Activated naive CD4-positive, alpha-beta T cell treated with anti-CD3 and anti-CD28 coated beads for 36 hours (primary cell): ENCODE measurements around the gene OR5V1. TPM values are rescaled to one million over a fixed set of nuclear protein-coding genes. Genes with fewer than 3 reads are reported as not detected.
"Not testable (repeated sequence)": the region's sequence is repeated elsewhere in the genome, so short reads cannot be mapped to it uniquely, and the experiment has no call there.

Experiments used
- CTCF ChIA-PET: fragments of 350-600 bp; sonication (Branson Sonifier 250); formaldehyde crosslinking; loops from one replicate; lab custom pipeline; 2021; ENCODE audit warnings: antibody characterized with exemption; lab: Charles Lee
- DNase-seq: peaks from one replicate; pipeline ENCODE4 v3.0.0-alpha.2; 2020
- H3K27ac Mint-ChIP-seq: one replicate; pipeline ENCODE4 v1.8.0; 2021; ENCODE audit warnings: mild to moderate bottlenecking, mixed read lengths
- H3K27me3 Mint-ChIP-seq: one replicate; pipeline ENCODE4 v1.8.0; 2021; ENCODE audit warnings: low read depth, mixed read lengths
- H3K36me3 Mint-ChIP-seq: one replicate; pipeline ENCODE4 v1.8.0; 2021; ENCODE audit warnings: low read depth, mixed read lengths
- H3K4me1 Mint-ChIP-seq: one replicate; pipeline ENCODE4 v1.8.0; 2021; ENCODE audit warnings: low read depth, mixed read lengths
- H3K4me3 Mint-ChIP-seq: one replicate; pipeline ENCODE4 v1.8.0; 2021; ENCODE audit warnings: mild to moderate bottlenecking, moderate library complexity, mixed read lengths
- H3K9me3 Mint-ChIP-seq: one replicate; pipeline ENCODE4 v1.8.0; 2021; ENCODE audit warnings: mixed read lengths
- intact Hi-C: fragments of 100-400 bp; cut with micrococcal nuclease; formaldehyde crosslinking; loops from one replicate; pipeline ENCODE4 v1.15.1; 2023
- total RNA-seq, 2 experiments: library from RNA; stranded (reverse); gene quantifications; one replicate each; pipeline ENCODE4 v1.2.3, GENCODE V29; 2021

Gene OR5V1
- total RNA-seq = not detected

DNA sequence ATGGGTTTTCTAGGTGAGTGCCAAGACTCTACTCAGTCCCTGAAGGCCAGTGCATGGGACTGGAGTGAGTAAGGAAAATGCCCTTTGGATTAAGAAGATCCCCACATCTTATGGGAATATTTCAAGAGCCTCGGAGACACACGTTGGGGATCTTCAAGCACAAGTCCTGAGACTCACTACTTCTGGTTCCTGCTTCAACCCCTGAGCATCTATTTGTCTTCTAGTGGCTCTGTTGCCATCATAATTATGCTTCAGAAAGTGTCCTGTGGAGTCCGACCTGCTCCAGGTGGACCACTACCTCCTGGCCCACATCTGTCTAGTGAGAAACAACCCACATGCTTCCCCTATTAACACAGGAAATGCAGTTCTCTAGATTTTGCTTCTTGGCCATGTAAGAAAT lies at the start of gene OR5V1:
Gene OR5V1 (minus strand): TSS at position 101 of the 400 bp plus-strand sequence. CDS start 12,670 bp downstream, outside the sequence.
- no peak within 1 kb of the TSS for H3K4me3 Mint-ChIP-seq
- H3K27ac Mint-ChIP-seq = no peak within 1 kb of the TSS
- H3K27me3 Mint-ChIP-seq = peaks cover 29% of the 10 kb centered on the region
- no peak for DNase-seq
- intact Hi-C loops = no loop called here
- H3K36me3 Mint-ChIP-seq = no peaks in the 10 kb centered on the region
- H3K4me1 Mint-ChIP-seq = no peaks in the 10 kb centered on the region
- no peaks in the 10 kb centered on the region for H3K9me3 Mint-ChIP-seq
- CTCF ChIA-PET = no interaction called here

DNA sequence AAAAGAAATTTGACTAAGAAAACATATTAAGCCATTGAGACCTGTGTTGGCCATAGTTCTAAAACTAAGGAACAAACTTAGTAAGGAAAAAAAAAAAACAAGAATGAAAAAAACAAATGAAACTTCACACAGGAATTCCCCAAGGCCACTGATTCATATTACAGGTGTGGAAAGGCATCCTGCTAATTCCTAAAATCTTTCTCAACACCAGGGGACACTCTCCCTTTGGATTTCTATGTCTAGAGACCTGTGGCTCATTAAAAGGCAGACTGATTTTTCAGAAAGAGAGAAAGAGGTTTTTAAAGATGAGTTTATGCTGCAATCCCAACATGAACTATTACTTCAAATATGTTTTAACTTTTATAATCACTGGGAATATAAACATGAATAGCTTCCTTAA lies 45.9 kb upstream of the OR5V1 start, which contains the start of gene OR12D1:
Gene OR12D1 (plus strand): TSS at position 341 of the 400 bp plus-strand sequence.
- no peak for DNase-seq
- Mint-ChIP-seq H3K9me3 (peaks cover 13% of the 10 kb centered on the region), H3K36me3 (no peaks in the 10 kb centered on the region), H3K4me1 (no peaks in the 10 kb centered on the region), H3K27me3 (peaks cover 49% of the 10 kb centered on the region), H3K27ac (no peak within 1 kb of the TSS), H3K4me3 (no peak within 1 kb of the TSS)
- intact Hi-C loops = no loop called here
- CTCF ChIA-PET = no interaction called here

GRCh38 chr6:29403801-29404200 lies 35.1 kb upstream of the OR5V1 start:
- Mint-ChIP-seq H3K27ac (no peak overlapping the region), H3K27me3 (peaks cover 47% of the 10 kb centered on the region), H3K36me3 (no peaks in the 10 kb centered on the region), H3K4me3 (no peak overlapping the region), H3K9me3 (peaks cover 5% of the 10 kb centered on the region), H3K4me1 (no peaks in the 10 kb centered on the region)
- intact Hi-C loops = no loop called here
- no peak for DNase-seq
- CTCF ChIA-PET = no interaction called here

- Mint-ChIP-seq H3K27ac (no peak overlapping the region), H3K4me3 (no peak overlapping the region), H3K27me3 (peaks cover 32% of the 10 kb centered on the region), H3K9me3 (no peaks in the 10 kb centered on the region), H3K36me3 (no peaks in the 10 kb centered on the region), H3K4me1 (no peaks in the 10 kb centered on the region)
- intact Hi-C loops = no loop called here
- no peak for DNase-seq
- CTCF ChIA-PET = interaction anchor here (0.6 kb wide), 1 partner anchor 266 kb away, joined by 3 read pairs; no protein-coding TSS in a partner anchor
Measured at GRCh38 chr6:29399525-29399924, 30.9 kb upstream of the OR5V1 start.

DNA sequence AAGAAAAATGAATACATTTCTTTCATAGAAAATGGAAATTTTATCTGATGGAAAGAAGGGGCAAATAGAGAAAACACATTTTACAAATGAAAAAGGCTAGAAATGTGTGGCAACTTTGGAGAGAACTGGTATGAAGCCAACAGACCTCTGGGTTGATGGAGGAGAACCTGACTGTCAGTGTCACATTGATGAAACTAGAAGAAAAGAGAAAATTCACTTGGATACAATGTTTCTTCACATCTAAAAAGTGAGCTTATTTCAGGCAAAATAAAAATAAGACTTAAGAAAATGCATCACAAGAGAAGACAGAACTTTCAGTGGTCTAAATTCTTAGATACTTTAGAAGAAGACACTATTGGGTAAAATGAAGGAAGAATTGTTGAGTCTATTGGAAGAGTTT lies 26.7 kb upstream of the OR5V1 start, which contains the start of gene OR12D2:
Gene OR12D2 (plus strand): TSS at position 301 of the 400 bp plus-strand sequence. CDS start 1,069 bp downstream, outside the sequence.
- no peak for DNase-seq
- H3K9me3 Mint-ChIP-seq = no peaks in the 10 kb centered on the region
- intact Hi-C loops = no loop called here
- no peaks in the 10 kb centered on the region for H3K4me1 Mint-ChIP-seq
- H3K27ac Mint-ChIP-seq = no peak within 1 kb of the TSS
- no peaks in the 10 kb centered on the region for H3K36me3 Mint-ChIP-seq
- peaks cover 30% of the 10 kb centered on the region for H3K27me3 Mint-ChIP-seq
- H3K4me3 Mint-ChIP-seq = no peak within 1 kb of the TSS
- CTCF ChIA-PET = interaction anchor here (1.4 kb wide), 1 partner anchor 258 kb away, joined by 3 read pairs; no protein-coding TSS in a partner anchor

DNA sequence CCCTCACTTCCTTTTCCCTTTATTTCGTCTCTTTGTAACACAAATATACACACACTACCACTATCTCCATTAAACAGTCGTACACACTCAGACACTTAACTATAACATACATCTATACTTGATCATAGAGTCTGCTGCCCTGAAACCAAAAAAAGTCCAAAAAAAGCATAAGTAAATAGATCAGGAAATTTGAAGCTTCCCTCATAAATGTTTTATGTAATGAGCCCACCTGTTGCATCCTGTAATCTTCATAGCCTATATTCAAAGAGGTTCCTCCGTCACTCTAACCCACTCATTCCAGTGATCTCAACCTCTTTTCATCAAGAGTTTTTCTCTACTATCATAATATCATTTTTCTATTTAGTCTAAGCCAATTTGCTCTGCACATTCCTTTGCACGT lies 19.9 kb upstream of the OR5V1 start:
- no peak for DNase-seq
- Mint-ChIP-seq H3K27me3 (peaks cover 22% of the 10 kb centered on the region), H3K27ac (no peak overlapping the region), H3K4me1 (no peaks in the 10 kb centered on the region), H3K4me3 (no peak overlapping the region), H3K9me3 (no peaks in the 10 kb centered on the region), H3K36me3 (no peaks in the 10 kb centered on the region)
- CTCF ChIA-PET = no interaction called here
- intact Hi-C loops = no loop called here

GRCh38 chr6:29376003-29376402 lies 7.3 kb upstream of the OR5V1 start:
- Mint-ChIP-seq H3K4me1 (no peaks in the 10 kb centered on the region), H3K36me3 (no peaks in the 10 kb centered on the region), H3K4me3 (no peak overlapping the region), H3K27me3 (peaks cover 17% of the 10 kb centered on the region), H3K9me3 (no peaks in the 10 kb centered on the region), H3K27ac (no peak overlapping the region)
- DNase-seq = no peak
- CTCF ChIA-PET = interaction anchor here (1.6 kb wide), 1 partner anchor 275 kb away, joined by 3 read pairs; no protein-coding TSS in a partner anchor
- intact Hi-C loops = loop anchor here (2.0 kb wide), 1 partner anchor 213 kb away; no protein-coding TSS in a partner anchor

- no peak for DNase-seq
- Mint-ChIP-seq H3K4me3 (no peak within 1 kb of the TSS), H3K36me3 (no peaks in the 10 kb centered on the region), H3K27ac (no peak within 1 kb of the TSS), H3K4me1 (no peaks in the 10 kb centered on the region), H3K27me3 (peaks cover 21% of the 10 kb centered on the region), H3K9me3 (no peaks in the 10 kb centered on the region)
- intact Hi-C loops = no loop called here
- CTCF ChIA-PET = interaction anchor here (0.6 kb wide), 1 partner anchor 637 kb away, joined by 4 read pairs; no protein-coding TSS in a partner anchor
Measured at GRCh38 chr6:29375191-29375590, 6.5 kb upstream of the OR5V1 start, which contains the start of gene OR12D3. TSS of gene OR12D3 (minus strand) at chr6:29375291. CDS start at chr6:29375287, 4 bp downstream.

- H3K36me3 Mint-ChIP-seq = peaks cover 2% of the 10 kb centered on the region
- no peaks in the 10 kb centered on the region for H3K4me1 Mint-ChIP-seq
- CTCF ChIA-PET = no interaction called here
- no peak overlapping the region for H3K4me3 Mint-ChIP-seq
- H3K27ac Mint-ChIP-seq = no peak overlapping the region
- intact Hi-C loops = no loop called here
- H3K9me3 Mint-ChIP-seq = peaks cover 9% of the 10 kb centered on the region
- peaks cover 41% of the 10 kb centered on the region for H3K27me3 Mint-ChIP-seq
- DNase-seq = no peak
Measured at GRCh38 chr6:29355603-29356002, 13.1 kb downstream of the OR5V1 start.

DNA sequence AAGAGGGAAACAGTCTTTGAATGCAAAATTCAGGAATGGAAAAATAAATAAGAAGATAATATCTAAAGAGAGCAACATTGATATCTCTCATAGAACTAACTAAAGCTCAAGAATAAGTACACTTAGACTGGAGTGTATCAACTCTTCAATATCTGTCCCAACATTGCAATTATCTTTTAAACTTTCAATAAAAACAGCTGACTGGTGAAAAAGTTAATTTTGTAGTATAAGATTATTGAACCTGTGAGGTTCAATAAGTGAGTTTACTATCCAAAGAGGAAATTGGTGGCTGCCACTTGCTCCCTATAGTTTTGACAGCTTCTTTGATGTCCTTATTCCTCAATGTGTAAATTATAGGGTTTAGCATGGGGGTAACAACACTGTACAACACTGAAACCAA lies 13.7 kb downstream of the OR5V1 start:
- H3K27me3 Mint-ChIP-seq = peaks cover 38% of the 10 kb centered on the region
- peaks cover 9% of the 10 kb centered on the region for H3K9me3 Mint-ChIP-seq
- CTCF ChIA-PET = no interaction called here
- no peaks in the 10 kb centered on the region for H3K4me1 Mint-ChIP-seq
- peaks cover 2% of the 10 kb centered on the region for H3K36me3 Mint-ChIP-seq
- no peak overlapping the region for H3K4me3 Mint-ChIP-seq
- H3K27ac Mint-ChIP-seq = no peak overlapping the region
- no peak for DNase-seq
- intact Hi-C loops = no loop called here

DNA sequence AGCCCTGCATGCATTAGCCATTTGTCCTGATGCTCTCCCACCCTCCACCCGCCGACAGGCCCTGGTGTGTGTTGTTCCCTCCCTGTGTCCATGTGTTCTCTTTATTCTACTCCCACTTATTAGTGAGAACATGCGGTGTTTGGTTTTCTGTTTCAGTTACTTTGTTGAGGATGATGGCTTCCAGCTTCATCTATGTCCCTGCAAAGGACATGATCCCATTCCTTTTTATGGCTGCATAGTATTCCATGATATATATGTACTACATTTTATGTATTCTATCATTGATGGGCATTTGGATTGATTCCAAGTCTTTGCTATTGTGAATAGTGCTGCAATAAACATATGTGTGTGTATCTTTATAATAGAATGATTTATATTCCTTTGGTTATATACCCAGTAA lies 19.3 kb downstream of the OR5V1 start:
- H3K9me3 Mint-ChIP-seq, intact Hi-C loops, H3K27ac Mint-ChIP-seq, H3K4me1 Mint-ChIP-seq, DNase-seq, H3K36me3 Mint-ChIP-seq, H3K4me3 Mint-ChIP-seq, CTCF ChIA-PET: not testable (repeated sequence)
- peaks cover 23% of the 10 kb centered on the region for H3K27me3 Mint-ChIP-seq

DNA sequence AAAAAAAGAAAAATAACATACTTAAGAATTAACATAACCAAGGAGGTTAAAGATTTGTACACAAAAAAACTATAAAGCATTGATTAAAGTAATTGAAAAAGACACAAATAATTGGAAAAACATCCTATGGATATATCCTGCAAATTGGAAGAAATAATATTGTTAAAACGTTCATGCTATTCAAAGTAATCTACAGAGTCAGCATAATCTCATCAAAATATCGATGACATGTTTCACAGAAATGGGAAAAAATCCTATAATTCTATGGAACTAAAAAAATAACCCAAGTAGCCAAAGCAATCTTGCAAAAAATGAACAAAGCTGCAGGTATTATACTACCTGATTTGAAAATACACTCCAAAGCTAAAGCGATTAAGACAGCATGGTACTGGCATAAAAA lies 23.3 kb downstream of the OR5V1 start:
- H3K27ac Mint-ChIP-seq = no peak overlapping the region
- H3K36me3 Mint-ChIP-seq = no peaks in the 10 kb centered on the region
- CTCF ChIA-PET = no interaction called here
- H3K27me3 Mint-ChIP-seq = peaks cover 3% of the 10 kb centered on the region
- no peak overlapping the region for H3K4me3 Mint-ChIP-seq
- H3K9me3 Mint-ChIP-seq = no peaks in the 10 kb centered on the region
- H3K4me1 Mint-ChIP-seq = no peaks in the 10 kb centered on the region
- DNase-seq = no peak
- intact Hi-C loops = no loop called here

DNA sequence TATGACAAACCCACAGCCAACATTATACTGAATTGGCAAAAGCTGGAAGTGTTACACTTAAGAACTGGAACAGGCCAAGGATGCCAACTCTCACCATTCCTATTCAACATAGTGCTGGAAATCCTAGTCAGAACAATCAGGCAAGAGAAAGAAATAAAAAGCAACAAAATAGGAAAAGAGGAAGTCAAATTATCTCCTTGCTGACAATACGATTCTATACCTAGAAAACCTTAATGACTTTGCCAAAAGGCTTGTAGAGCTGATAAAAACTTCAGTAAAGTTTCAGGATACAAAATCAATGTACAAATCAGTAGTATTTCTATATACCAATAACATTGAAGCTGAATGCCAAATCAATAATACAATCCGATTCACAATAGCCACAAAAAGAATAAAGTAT lies 32.4 kb downstream of the OR5V1 start:
- H3K9me3 Mint-ChIP-seq = no peaks in the 10 kb centered on the region
- CTCF ChIA-PET = no interaction called here
- intact Hi-C loops = no loop called here

More for the DNA sequence above, 32.4 kb downstream of the OR5V1 start:
- H3K27ac Mint-ChIP-seq = no peak overlapping the region
- H3K4me3 Mint-ChIP-seq = no peak overlapping the region
- H3K27me3 Mint-ChIP-seq = peaks cover 45% of the 10 kb centered on the region
- no peak for DNase-seq
- no peaks in the 10 kb centered on the region for H3K36me3 Mint-ChIP-seq
- no peaks in the 10 kb centered on the region for H3K4me1 Mint-ChIP-seq
